NCI-H146 treated with DMSO at 0.1 percent for 48 hours (cell line): ENCODE measurements around the gene MZB1.

Experiments used
- DNase-seq: peaks from one replicate; lab custom pipeline; 2025; ENCODE audit not compliant: unreplicated experiment; lab: John Stamatoyannopoulos, UW

MZB1 gene

DNA sequence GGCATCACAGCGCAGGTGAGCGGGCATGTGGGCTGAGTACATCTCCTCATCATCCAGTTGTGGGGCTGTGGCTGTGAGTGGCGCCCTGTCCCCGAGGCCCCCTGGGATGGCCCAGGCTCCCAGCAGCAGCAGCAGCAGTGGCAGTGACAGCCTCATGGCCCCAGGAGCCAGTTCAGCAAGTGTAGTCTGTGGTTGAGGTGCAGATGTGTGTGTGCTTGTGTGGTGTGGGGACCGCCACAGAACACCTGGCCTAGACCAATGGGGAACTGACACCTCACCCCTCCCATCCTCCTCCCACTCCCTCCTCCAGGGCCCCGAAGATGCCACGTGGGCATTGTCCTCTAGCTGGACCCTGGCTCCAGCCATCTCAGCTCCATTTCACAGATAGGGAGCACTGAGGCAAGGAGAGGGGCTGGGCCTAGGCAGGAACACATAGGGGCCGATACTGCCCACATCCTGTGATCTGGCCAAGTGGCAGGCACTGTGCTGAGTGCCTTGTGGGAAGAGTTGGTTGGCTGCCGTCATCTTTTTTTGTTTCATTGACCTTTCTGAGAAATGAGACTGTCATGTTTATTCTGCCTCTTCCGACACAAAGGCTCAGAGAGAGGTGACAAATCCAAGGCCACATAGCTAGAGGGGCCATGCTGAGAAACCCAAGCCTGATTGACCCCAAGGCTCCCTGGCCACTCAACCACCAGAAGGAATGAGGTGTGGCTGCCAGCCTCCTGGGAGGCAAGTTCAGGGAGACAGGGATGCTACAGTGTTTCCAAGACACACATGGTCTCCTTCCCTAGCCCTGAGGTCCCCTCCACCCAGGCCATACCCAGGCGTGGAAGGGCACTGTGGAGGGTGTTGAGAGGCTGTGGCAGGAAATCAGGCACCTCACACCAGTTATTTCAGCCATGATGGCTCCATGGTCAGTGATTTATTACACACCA, at the start of gene MZB1:
MZB1 (minus strand) TSS at position 213 of the 938 bp plus-strand sequence; CDS start at position 156, 57 bp downstream.
- no peak for DNase-seq

- DNase-seq = peak; percentile 78
Measured at GRCh38 chr5:139439013-139439903, 49.5 kb upstream of the MZB1 start, which contains the start of gene DNAJC18. Gene DNAJC18 (minus strand): TSS chr5:139439525. CDS start chr5:139439445, 80 bp downstream.

DNA sequence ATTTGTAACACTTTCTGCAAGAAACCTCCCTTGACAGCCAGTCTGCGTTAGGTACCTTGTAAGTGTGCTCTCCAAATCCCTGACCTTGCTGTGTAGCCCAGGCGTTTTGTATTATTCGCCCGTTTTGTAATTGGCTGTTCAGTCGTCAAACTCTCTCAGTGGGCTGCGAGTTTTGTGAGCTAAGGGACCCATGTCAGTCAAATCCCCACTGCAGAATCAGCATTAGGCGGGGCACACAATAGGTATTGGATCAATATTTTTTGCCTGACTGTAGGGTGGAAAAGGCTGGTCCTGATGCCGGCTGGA, 48.9 kb upstream of the MZB1 start:
- DNase-seq = no peak

- no peak for DNase-seq
Measured at GRCh38 chr5:139435676-139436075, 46.0 kb upstream of the MZB1 start.

DNA sequence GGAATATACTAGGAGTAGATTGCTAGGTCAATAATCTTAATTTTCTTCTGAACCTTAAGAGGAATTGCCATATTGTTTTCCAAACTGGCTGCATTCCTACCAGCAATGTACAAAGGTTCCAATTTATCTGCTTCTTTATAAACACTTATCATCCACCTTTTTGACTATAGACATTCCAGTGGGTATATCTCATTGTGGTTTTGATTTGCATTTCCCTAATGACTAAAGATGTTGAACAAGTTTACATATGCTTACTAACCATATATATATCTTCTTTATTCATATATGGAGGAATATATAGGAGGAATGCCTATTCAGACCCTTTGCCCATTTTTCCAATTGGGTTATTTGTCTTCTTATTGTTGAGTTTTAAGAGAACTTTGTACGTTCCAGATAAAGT, 42.0 kb upstream of the MZB1 start:
- DNase-seq = no peak

DNA sequence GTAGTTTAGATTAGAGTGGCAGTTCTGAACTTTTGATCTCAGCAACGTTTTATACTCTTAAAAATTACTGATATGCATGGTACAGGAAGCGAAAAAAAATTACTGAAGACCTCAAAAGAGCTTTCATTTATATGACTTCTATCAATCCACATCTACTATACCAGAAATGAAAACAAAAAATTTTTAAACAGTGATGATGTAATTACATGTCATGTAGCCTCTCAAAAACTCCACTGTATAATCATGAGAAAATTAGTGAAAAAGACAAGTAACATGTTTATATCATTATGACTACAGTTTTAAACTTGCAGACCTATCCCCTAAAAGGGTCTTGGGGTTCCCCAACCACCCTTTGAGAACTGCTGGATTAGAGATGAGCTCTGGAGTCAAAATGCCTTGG, 40.3 kb upstream of the MZB1 start:
- no peak for DNase-seq

DNA sequence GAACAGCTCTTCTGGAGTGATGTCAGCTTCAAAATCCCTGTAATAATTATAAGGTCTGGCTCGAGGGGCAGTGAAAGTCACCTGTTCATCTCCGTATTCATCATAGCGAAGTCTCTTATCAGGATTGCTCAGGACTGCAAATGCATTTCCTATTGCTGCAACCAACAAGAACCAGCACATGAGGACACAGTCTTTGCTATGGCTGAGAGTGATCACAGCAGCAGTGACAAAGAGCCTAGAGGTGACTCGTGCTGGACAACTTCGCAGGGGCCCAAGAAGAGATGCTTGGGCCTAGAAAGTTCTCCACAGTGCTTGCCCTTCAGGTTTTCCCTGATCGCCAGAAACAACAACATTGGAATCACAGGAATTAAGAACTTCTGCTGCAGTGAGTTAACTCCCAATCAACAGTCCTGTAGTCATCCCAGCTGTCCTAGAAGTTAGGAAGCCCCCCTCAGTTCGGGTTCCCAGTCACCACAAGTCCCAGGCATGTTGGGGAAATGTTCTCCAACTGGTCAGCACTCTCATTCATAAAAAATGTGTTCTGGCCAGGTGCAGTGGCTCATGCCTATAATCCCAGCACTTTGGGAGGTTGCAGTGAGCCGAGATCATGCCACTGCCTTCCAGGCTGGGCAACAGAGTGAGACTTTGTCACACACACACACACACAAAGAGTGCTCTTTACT, 36.6 kb upstream of the MZB1 start:
- no peak for DNase-seq

GRCh38 chr5:139425497-139425896, 35.8 kb upstream of the MZB1 start:
- DNase-seq = no peak

GRCh38 chr5:139422307-139422893, 32.7 kb upstream of the MZB1 start:
- DNase-seq = peak; percentile 35

- DNase-seq = no peak
Measured at GRCh38 chr5:139419226-139420192, 29.8 kb upstream of the MZB1 start.

DNA sequence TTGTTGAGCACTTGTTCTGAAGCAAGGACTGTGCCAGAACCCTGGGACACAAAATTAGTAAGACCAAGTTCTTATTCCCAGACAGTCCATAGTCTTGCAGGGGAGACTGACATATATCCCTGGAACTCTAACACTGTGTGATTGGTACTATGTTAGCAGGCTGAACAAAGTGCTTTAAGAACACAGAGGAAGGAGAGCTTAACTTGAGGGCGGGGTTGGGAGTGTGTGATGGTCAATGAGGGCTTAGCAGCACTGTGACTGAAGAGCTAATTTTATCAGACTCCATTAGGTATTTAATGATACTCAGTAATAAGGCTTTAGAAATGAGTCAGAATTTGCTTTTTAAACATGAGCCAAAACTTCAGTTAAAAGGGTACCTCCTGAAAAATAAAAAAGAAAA, 29.1 kb upstream of the MZB1 start:
- DNase-seq = no peak

DNA sequence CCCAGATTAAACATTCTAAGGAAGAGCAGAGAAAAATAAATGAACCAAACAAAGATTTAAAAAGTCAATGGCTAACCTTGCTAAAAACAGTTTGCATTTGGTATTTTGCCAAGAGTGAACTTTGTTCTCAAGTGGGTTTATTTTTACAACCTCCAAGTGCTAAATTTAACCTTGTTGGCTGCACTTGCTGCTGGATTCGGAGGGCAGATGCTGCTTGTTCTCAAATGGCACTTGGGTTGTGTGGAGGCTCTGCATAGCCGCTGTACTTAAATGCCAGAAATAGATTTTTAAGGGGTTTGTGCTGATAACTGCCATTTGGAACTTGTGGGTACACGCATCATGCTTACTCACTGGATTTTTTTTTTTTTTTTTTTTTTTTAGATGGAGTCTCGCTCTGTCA, 27.5 kb upstream of the MZB1 start:
- DNase-seq = no peak

- DNase-seq = no peak
Measured at GRCh38 chr5:139416651-139417050, 26.9 kb upstream of the MZB1 start.

DNA sequence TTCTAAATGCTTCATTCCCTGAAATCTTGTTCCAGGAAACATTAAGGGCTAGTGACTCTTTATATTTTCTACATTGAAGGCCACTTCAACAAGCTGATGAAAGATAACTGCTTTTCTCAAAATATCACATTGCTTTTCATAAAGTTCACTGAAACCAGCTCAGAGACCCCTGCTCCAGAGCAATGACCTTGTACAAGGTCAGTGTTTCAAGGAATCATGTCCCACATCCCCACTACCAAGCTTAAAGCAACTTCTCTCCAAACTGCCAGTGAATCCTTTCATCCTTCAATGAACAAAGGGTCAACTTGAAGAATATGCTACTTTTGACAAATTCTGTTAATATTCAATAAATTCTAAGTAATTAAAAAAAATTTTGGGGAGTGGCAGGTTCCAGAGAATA, 26.2 kb upstream of the MZB1 start:
- no peak for DNase-seq

DNA sequence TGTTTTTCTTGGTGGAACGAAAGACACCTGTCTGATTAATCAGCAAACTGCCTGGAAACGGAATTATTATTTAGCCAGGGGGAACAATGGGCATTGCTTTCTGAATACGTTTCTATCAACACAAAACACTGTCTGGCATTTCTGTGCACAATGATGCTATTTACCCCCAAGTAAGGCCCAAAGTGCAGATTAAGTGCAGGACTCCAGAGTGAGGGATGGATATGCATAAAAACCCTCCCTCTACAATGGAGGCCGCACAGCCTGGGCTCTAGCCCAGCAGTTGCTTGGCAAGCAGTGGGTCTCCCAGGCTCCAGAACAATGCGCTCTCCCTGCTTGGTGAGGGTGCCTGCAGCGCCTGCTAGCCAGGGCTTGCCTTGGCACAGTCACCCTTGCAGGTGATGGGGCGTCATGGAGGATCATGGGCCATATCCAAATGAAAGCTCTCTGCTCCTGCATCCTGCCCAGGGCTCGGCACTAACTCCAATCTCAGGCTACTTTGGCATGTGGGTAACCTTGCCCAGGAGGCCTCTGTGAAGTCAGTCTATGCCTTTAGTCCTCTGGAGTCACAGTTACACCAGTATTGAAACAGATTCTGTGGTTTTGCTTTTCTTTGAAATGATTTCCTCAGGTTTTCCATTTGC, 25.6 kb upstream of the MZB1 start:
- DNase-seq = no peak

- DNase-seq = no peak
Measured at GRCh38 chr5:139414581-139415130, 24.9 kb upstream of the MZB1 start.

DNA sequence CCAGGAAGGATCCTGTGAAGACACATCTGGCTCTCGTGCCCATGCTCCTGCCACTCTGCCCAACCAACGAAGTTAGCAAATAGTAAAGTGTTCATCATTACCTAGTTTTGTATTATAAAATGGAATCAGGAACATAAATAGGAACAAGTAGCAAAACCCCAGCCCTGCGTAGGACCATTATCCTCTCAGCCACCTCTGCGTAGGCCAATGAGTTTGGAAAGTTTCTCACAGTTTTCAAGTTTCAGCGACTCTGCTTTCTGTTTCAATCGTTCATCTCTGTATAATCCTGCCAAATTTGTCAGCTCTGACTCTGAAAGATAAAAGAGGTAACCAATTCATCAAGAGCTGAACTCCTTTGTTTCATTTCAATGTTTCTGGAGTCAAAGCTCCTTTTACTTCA, 24.2 kb upstream of the MZB1 start:
- no peak for DNase-seq

DNA sequence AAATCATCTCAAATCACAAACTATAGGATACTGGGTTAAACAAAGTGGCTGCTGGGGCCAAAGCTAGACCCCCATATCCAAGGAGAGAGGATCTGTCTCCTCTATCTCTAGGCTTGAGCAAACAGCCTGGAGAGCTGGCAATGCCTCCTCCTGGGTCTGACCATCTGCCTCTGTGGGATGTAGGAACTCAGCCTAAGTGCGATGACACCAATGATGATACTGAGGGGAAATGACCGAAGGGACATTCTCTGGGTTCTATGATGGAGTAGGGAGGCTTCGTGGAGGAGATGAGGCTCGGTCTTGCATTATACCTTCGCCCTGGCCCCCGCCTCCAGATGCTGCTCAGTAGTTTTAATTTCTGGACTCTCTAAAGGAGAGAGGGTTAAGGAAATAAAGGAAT, 23.4 kb upstream of the MZB1 start:
- DNase-seq = no peak
